Measurements from ENCODE around the gene KIFC3. TPM values are rescaled to one million over a fixed set of nuclear protein-coding genes. Genes with fewer than 3 reads are reported as not detected.

Gene KIFC3
- total and polyA plus RNA-seq, 2 of the 13 experiments (the other 11 are each of a cell fraction or from before 2014, with no cell fraction given), result 42.1 to 45.3 TPM

DNA sequence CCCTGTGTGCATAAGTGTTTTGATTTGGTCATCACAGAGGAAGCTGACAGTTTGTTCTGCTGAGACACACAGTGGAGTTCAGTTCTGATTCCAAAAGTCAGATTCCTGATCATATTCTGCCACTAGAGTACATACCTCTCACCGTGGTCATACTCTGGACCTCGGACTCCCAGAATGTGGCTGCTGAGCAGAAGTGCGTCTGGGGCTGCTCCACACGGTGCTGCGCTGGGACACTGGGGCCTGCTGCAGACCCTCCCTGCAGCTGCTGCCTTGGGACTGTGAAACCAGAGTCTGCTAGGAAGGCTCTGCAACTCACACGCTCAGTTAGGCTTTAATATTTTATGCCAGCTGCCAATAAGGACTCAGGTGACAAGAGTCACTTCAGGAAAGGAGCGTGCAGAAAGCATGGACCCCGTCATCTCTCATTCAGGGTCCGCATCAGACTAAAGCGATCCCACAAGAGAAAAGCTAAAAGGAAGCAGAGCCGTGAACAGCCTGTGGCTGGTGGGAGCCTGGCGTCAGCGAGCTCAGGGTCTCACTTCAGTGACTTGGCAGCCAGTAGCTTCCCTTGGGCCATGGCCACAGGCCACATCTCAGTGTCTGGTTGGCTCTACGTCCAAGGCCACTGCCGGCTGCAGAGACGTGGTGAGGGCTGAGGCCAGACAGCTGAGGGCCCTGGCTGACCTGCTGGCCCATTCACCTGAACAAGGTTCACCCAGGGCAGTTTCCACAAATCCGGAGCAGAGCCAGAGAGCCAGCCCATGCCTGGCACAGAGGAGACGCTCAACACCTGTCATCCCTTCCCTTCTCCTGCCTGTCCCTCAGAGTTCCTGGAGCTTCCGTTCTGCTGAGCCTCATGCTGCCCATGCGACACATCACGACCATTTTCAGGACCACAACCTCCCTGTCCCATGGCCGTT is 24.7 kb upstream of the KIFC3 start (continued):
- TF ChIP-seq, protein P1, sequence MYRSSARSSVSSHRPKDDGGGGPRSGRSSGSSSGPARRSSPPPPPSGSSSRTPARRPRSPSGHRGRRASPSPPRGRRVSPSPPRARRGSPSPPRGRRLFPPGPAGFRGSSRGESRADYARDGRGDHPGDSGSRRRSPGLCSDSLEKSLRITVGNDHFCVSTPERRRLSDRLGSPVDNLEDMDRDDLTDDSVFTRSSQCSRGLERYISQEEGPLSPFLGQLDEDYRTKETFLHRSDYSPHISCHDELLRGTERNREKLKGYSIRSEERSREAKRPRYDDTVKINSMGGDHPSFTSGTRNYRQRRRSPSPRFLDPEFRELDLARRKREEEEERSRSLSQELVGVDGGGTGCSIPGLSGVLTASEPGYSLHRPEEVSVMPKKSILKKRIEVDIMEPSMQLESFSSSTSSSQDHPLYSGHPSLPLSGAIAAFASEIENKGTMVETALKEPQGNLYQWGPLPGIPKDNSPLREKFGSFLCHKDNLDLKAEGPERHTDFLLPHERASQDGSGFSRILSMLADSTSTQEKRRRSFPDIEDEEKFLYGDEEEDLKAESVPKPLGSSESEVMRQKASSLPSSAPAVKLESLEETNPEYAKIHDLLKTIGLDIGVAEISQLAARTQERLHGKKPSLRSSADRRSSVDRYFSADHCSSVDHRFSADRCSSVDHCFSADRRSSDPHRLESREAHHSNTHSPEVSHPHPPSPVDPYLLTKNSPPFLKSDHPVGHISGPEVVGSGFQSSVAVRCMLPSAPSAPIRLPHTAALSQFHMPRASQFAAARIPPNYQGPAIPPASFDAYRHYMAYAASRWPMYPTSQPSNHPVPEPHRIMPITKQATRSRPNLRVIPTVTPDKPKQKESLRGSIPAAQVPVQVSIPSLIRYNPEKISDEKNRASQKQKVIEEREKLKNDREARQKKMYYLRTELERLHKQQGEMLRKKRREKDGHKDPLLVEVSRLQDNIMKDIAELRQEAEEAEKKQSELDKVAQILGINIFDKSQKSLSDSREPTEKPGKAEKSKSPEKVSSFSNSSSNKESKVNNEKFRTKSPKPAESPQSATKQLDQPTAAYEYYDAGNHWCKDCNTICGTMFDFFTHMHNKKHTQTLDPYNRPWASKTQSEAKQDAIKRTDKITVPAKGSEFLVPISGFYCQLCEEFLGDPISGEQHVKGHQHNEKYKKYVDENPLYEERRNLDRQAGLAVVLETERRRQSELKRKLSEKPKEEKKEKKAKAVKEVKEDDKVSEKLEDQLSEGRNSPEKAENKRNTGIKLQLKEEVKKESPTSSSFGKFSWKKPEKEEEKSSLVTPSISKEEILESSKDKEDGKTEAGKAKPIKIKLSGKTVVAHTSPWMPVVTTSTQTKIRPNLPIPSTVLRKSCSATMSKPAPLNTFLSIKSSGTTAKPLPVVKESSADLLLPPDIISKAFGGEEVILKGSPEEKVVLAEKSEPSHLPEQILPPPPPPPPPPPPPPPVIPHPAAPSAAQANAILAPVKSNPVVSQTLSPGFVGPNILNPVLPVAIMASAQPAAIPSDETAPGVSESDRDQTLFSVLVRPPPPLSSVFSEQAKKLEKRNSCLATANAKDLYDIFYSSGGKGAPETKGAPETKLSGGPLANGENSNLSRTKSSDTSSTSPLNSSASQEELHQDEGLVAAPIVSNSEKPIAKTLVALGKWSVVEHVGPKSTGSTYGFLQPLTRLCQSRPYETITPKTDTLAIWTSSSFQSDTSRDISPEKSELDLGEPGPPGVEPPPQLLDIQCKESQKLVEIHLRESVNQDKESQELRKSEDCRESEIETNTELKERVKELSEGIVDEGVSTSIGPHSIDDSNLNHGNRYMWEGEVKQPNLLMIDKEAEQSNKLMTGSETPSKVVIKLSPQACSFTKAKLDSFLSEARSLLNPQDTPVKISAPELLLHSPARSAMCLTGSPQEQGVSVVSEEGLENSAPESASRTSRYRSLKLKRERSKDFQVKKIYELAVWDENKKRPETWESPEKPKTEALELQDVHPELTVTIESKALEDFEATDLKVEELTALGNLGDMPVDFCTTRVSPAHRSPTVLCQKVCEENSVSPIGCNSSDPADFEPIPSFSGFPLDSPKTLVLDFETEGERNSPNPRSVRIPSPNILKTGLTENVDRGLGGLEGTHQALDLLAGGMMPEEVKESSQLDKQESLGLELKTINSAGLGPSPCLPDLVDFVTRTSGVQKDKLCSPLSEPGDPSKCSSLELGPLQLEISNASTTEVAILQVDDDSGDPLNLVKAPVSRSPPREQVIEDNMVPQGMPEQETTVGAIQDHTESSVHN (CRISPR knock-in tag; IDR thresholded peaks at IDR 0.05), result peak; percentile 89; the same call in 1 of the 2 replicates
- TF ChIP-seq ZFP82 (CRISPR knock-in tag; IDR thresholded peaks at IDR 0.05; ENCODE audit: borderline replicate concordance), result peak; percentile 72; the same call in 1 of the 2 replicates
- TF ChIP-seq, protein P2, sequence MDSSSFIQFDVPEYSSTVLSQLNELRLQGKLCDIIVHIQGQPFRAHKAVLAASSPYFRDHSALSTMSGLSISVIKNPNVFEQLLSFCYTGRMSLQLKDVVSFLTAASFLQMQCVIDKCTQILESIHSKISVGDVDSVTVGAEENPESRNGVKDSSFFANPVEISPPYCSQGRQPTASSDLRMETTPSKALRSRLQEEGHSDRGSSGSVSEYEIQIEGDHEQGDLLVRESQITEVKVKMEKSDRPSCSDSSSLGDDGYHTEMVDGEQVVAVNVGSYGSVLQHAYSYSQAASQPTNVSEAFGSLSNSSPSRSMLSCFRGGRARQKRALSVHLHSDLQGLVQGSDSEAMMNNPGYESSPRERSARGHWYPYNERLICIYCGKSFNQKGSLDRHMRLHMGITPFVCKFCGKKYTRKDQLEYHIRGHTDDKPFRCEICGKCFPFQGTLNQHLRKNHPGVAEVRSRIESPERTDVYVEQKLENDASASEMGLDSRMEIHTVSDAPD (CRISPR knock-in tag; IDR thresholded peaks at IDR 0.05), result peak; percentile 94; the same call in 1 of the 2 replicates
- TF ChIP-seq, protein P3, sequence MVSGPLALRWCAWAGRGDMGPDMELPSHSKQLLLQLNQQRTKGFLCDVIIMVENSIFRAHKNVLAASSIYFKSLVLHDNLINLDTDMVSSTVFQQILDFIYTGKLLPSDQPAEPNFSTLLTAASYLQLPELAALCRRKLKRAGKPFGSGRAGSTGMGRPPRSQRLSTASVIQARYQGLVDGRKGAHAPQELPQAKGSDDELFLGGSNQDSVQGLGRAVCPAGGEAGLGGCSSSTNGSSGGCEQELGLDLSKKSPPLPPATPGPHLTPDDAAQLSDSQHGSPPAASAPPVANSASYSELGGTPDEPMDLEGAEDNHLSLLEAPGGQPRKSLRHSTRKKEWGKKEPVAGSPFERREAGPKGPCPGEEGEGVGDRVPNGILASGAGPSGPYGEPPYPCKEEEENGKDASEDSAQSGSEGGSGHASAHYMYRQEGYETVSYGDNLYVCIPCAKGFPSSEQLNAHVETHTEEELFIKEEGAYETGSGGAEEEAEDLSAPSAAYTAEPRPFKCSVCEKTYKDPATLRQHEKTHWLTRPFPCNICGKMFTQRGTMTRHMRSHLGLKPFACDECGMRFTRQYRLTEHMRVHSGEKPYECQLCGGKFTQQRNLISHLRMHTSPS (CRISPR knock-in tag; IDR thresholded peaks at IDR 0.05; ENCODE audit: low read depth), result peak; percentile 95
- peak; percentile 91; the same call in 1 of the 2 replicates for TF ChIP-seq ZNF34 (CRISPR knock-in tag; IDR thresholded peaks at IDR 0.05; ENCODE audit: borderline replicate concordance)
- TF ChIP-seq, protein P4, sequence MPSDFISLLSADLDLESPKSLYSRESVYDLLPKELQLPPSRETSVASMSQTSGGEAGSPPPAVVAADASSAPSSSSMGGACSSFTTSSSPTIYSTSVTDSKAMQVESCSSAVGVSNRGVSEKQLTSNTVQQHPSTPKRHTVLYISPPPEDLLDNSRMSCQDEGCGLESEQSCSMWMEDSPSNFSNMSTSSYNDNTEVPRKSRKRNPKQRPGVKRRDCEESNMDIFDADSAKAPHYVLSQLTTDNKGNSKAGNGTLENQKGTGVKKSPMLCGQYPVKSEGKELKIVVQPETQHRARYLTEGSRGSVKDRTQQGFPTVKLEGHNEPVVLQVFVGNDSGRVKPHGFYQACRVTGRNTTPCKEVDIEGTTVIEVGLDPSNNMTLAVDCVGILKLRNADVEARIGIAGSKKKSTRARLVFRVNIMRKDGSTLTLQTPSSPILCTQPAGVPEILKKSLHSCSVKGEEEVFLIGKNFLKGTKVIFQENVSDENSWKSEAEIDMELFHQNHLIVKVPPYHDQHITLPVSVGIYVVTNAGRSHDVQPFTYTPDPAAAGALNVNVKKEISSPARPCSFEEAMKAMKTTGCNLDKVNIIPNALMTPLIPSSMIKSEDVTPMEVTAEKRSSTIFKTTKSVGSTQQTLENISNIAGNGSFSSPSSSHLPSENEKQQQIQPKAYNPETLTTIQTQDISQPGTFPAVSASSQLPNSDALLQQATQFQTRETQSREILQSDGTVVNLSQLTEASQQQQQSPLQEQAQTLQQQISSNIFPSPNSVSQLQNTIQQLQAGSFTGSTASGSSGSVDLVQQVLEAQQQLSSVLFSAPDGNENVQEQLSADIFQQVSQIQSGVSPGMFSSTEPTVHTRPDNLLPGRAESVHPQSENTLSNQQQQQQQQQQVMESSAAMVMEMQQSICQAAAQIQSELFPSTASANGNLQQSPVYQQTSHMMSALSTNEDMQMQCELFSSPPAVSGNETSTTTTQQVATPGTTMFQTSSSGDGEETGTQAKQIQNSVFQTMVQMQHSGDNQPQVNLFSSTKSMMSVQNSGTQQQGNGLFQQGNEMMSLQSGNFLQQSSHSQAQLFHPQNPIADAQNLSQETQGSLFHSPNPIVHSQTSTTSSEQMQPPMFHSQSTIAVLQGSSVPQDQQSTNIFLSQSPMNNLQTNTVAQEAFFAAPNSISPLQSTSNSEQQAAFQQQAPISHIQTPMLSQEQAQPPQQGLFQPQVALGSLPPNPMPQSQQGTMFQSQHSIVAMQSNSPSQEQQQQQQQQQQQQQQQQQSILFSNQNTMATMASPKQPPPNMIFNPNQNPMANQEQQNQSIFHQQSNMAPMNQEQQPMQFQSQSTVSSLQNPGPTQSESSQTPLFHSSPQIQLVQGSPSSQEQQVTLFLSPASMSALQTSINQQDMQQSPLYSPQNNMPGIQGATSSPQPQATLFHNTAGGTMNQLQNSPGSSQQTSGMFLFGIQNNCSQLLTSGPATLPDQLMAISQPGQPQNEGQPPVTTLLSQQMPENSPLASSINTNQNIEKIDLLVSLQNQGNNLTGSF (CRISPR knock-in tag; IDR thresholded peaks at IDR 0.05), result peak; percentile 23; the same call in 1 of the 2 replicates
- TF ChIP-seq ZNF12 (CRISPR knock-in tag; IDR thresholded peaks at IDR 0.05), result no peak; the same call in 1 of the 2 replicates
- peak; percentile 65; the same call in 1 of the 2 replicates for TF ChIP-seq DR1 (CRISPR knock-in tag; IDR thresholded peaks at IDR 0.05)
- peak; percentile 81 for TF ChIP-seq SALL1 (CRISPR knock-in tag; IDR thresholded peaks at IDR 0.05)

Data from HepG2 (cell line).